ENCODE measurements around the gene MST1. TPM values are rescaled to one million over a fixed set of nuclear protein-coding genes. Genes with fewer than 3 reads are reported as not detected.

The MST1 gene
- total RNA-seq, 4 donors from 2014 or later: 16.7 to 83.4 (median 21.9) TPM

GRCh38 chr3:49652903-49653415, 36.3 kb downstream of the MST1 start:
- H3K4me3 ChIP-seq: no peak overlapping the region

GRCh38 chr3:49652218-49652902, 36.9 kb downstream of the MST1 start:
- TF ChIP-seq POLR2A (IDR thresholded peaks at IDR 0.05) (no peak), EP300 (IDR thresholded peaks at IDR 0.05) (no peak), CTCF (IDR thresholded peaks at IDR 0.05) (no peak), POLR2AphosphoS5 (IDR thresholded peaks at IDR 0.05) (no peak)
- DNase-seq (ENCODE audit: low spot score in 2 of 2): no peak
- H3K4me1 ChIP-seq: no peaks in the 10 kb centered on the region
- H3K36me3 ChIP-seq: no peaks in the 10 kb centered on the region
- H3K27ac ChIP-seq: no peak overlapping the region
- no peak overlapping the region for H3K4me3 ChIP-seq
- H3K27me3 ChIP-seq: peaks cover 3% of the 10 kb centered on the region
- 91% methylated on average over 28 of the region's 36 CpGs for WGBS
- no peaks in the 10 kb centered on the region for H3K9me3 ChIP-seq

More at GRCh38 chr3:49652903-49653415, 36.3 kb downstream of the MST1 start:
- H3K4me1 ChIP-seq: no peaks in the 10 kb centered on the region
- no peaks in the 10 kb centered on the region for H3K36me3 ChIP-seq
- 92% methylated on average over 16 of the region's 21 CpGs for WGBS
- no peaks in the 10 kb centered on the region for H3K9me3 ChIP-seq
- DNase-seq (ENCODE audit: low spot score in 2 of 2): no peak
- H3K27ac ChIP-seq: no peak overlapping the region
- H3K27me3 ChIP-seq: peaks cover 3% of the 10 kb centered on the region
- no peak for TF ChIP-seq POLR2A (IDR thresholded peaks at IDR 0.05)

GRCh38 chr3:49650637-49651036, 38.6 kb downstream of the MST1 start:
- WGBS: 85% methylated on average over 8 of the region's 8 CpGs

GRCh38 chr3:49650177-49650576, 39.1 kb downstream of the MST1 start:
- TF ChIP-seq CTCF (IDR thresholded peaks at IDR 0.05) (no peak), EP300 (IDR thresholded peaks at IDR 0.05) (no peak), POLR2A (IDR thresholded peaks at IDR 0.05) (no peak), POLR2AphosphoS5 (IDR thresholded peaks at IDR 0.05) (no peak)

More at GRCh38 chr3:49650637-49651036, 38.6 kb downstream of the MST1 start:
- no peak for DNase-seq (ENCODE audit: low spot score in 2 of 2)
- Histone ChIP-seq H3K36me3 (no peaks in the 10 kb centered on the region), H3K27ac (no peak overlapping the region), H3K4me1 (no peaks in the 10 kb centered on the region), H3K4me3 (no peak overlapping the region), H3K9me3 (no peaks in the 10 kb centered on the region), H3K27me3 (no peaks in the 10 kb centered on the region)
- TF ChIP-seq CTCF (IDR thresholded peaks at IDR 0.05) (no peak), POLR2AphosphoS5 (IDR thresholded peaks at IDR 0.05) (no peak), EP300 (IDR thresholded peaks at IDR 0.05) (no peak), POLR2A (IDR thresholded peaks at IDR 0.05) (no peak)

GRCh38 chr3:49649576-49649975, 39.7 kb downstream of the MST1 start:
- Histone ChIP-seq H3K9me3 (no peaks in the 10 kb centered on the region), H3K4me1 (no peaks in the 10 kb centered on the region), H3K4me3 (no peak overlapping the region), H3K27me3 (no peaks in the 10 kb centered on the region), H3K27ac (no peak overlapping the region), H3K36me3 (no peaks in the 10 kb centered on the region)
- no peak for TF ChIP-seq EP300 (IDR thresholded peaks at IDR 0.05)
- no peak for TF ChIP-seq POLR2A (IDR thresholded peaks at IDR 0.05)
- no peak for TF ChIP-seq CTCF (IDR thresholded peaks at IDR 0.05)
- no peak for TF ChIP-seq POLR2AphosphoS5 (IDR thresholded peaks at IDR 0.05)
- no peak for DNase-seq (ENCODE audit: low spot score in 2 of 2)
- no CpG with 5 or more reads among the region's 1 CpG for WGBS

More at GRCh38 chr3:49650177-49650576, 39.1 kb downstream of the MST1 start:
- Histone ChIP-seq H3K36me3 (no peaks in the 10 kb centered on the region), H3K27ac (no peak overlapping the region), H3K9me3 (no peaks in the 10 kb centered on the region), H3K27me3 (no peaks in the 10 kb centered on the region), H3K4me3 (no peak overlapping the region), H3K4me1 (no peaks in the 10 kb centered on the region)
- 86% methylated on average over 1 of the region's 1 CpG for WGBS
- DNase-seq (ENCODE audit: low spot score in 2 of 2): no peak

Data from suprapubic skin (tissue), 4 donors.